HEK293 (cell line): Measurements from ENCODE around the gene SLC38A3.

Source experiments
- CTCF ChIP-seq: fragments of 450-650 bp; formaldehyde crosslinking; IDR thresholded peaks from 2 replicates; pipeline ENCODE4 v1.5.1; 2016; ENCODE audit warnings: missing biosample characterization, missing genetic modification characterization
- ZBTB17 ChIP-seq: fragments of 450-650 bp; formaldehyde crosslinking; IDR thresholded peaks from 2 replicates; pipeline ENCODE4 v1.5.1; 2016; ENCODE audit warnings: missing biosample characterization, missing genetic modification characterization
- ZNF548 ChIP-seq: fragments of 450-650 bp; formaldehyde crosslinking; IDR thresholded peaks from 2 replicates; pipeline ENCODE4 v1.5.1; 2016; ENCODE audit warnings: missing biosample characterization, missing genetic modification characterization
- ZNF707 ChIP-seq: fragments of 450-650 bp; formaldehyde crosslinking; IDR thresholded peaks from 2 replicates; pipeline ENCODE4 v1.5.1; 2016; ENCODE audit warnings: missing biosample characterization, missing genetic modification characterization

GRCh38 chr3:50238549-50239026 is 33.5 kb downstream of the SLC38A3 start:
- TF ChIP-seq CTCF (no peak), ZBTB17 (tag by site-specific recombination) (no peak), ZNF548 (tag by site-specific recombination) (no peak), ZNF707 (tag by site-specific recombination) (no peak)
